B cell (primary cell): ENCODE data around the gene SEMA4C. TPM values are rescaled to one million over a fixed set of nuclear protein-coding genes. Genes with fewer than 3 reads are reported as not detected.

Experiments used
- ATAC-seq: fragments of 200-7000 bp; cut with Tn5 transposase; one replicate; pipeline ENCODE4 v1.10.0; 2021; ENCODE audit warnings: low read depth, mild to moderate bottlenecking, moderate number of reproducible peaks, moderate library complexity
- CTCF ChIA-PET: fragments of 350-600 bp; sonication (Branson Sonifier 250); formaldehyde crosslinking; loops from one replicate; lab custom pipeline; 2021; ENCODE audit warnings: antibody characterized with exemption, inconsistent platforms; lab: Charles Lee
- POLR2A ChIA-PET: fragments of 350-600 bp; sonication (Branson Sonifier 250); formaldehyde crosslinking; loops from one replicate; lab custom pipeline; 2021; ENCODE audit warnings: antibody characterized with exemption; lab: Charles Lee
- DNase-seq: peaks from one replicate; pipeline ENCODE4 v3.0.0; 2013
- H2AFZ ChIP-seq: 2 replicates; pipeline ENCODE4 v1.6.1; 2012; ENCODE audit warnings: mild to moderate bottlenecking, low read depth, low read length; ENCODE audit not compliant: insufficient read depth, poor library complexity, severe bottlenecking
- H3K27ac ChIP-seq, 2 donors: 1 replicate in 1 of 2; 2 replicates in 1 of 2; pipeline ENCODE4 v1.5.1; 2012 to 2013; ENCODE audit warnings: low read length in 2 of 2, mild to moderate bottlenecking in 2 of 2, moderate library complexity in 1 of 2
- H3K27me3 ChIP-seq, 4 experiments: fragments of 200-600 bp in 1 of 4; sonication (generic) in 1 of 4; replicated peaks in 1 of 4; 1 replicate in 2 of 4; 2 replicates in 2 of 4; pipeline versions ENCODE4 v1.6.1 to v1.7.0; 2013 to 2016; ENCODE audit warnings: low read length in 3 of 4, mild to moderate bottlenecking in 2 of 4, mixed read lengths in 1 of 4, moderate library complexity in 1 of 4; ENCODE audit not compliant: insufficient read depth in 4 of 4, control insufficient read depth in 3 of 4; ENCODE audit errors: control extremely low read depth in 1 of 4
- H3K36me3 ChIP-seq, 2 experiments: replicated peaks in 1 of 2; 1 replicate in 1 of 2; 2 replicates in 1 of 2; pipeline versions ENCODE4 v1.6.1 to v1.7.1; 2013; ENCODE audit warnings: low read length in 1 of 2; ENCODE audit not compliant: insufficient read depth in 2 of 2, control insufficient read depth in 1 of 2; ENCODE audit errors: control extremely low read depth in 1 of 2, extremely low read depth in 1 of 2
- H3K4me1 ChIP-seq, 2 donors: fragments of 200-600 bp in 1 of 2; sonication (generic) in 1 of 2; 1 replicate in 1 of 2; 2 replicates in 1 of 2; pipeline versions ENCODE4 v1.5.1 to v1.6.1; 2013 to 2017; ENCODE audit warnings: low read length in 2 of 2; ENCODE audit not compliant: control insufficient read depth in 2 of 2, insufficient read depth in 2 of 2
- H3K4me2 ChIP-seq: replicated peaks from 2 replicates; pipeline ENCODE3; 2012; ENCODE audit warnings: mild to moderate bottlenecking, low read depth, low read length; ENCODE audit not compliant: poor library complexity, severe bottlenecking
- H3K4me3 ChIP-seq, 5 experiments: fragments of 200-600 bp in 1 of 5; sonication (generic) in 1 of 5; 1 replicate in 3 of 5; 2 replicates in 2 of 5; pipeline versions ENCODE4 v1.5.1 to v1.7.0; 2011 to 2016; ENCODE audit warnings: low read length in 4 of 5, mild to moderate bottlenecking in 4 of 5, low read depth in 2 of 5, control low read depth in 1 of 5, moderate library complexity in 1 of 5; ENCODE audit not compliant: insufficient read depth in 1 of 5; ENCODE audit errors: control extremely low read depth in 1 of 5, extremely low read depth in 1 of 5
- H3K79me2 ChIP-seq: fragments of 200-600 bp; sonication (generic); one replicate; pipeline ENCODE4 v1.6.0; 2016; ENCODE audit warnings: low read length; ENCODE audit not compliant: control insufficient read depth, insufficient read depth
- H3K9ac ChIP-seq: fragments of 200-600 bp; sonication (generic); 2 replicates; pipeline ENCODE4 v1.6.1; 2017; ENCODE audit warnings: mild to moderate bottlenecking, low read length, moderate library complexity
- H3K9me3 ChIP-seq, 3 donors: one replicate each; pipeline versions ENCODE4 v1.6.1 to v1.7.1; 2013; ENCODE audit warnings: low read length in 2 of 3; ENCODE audit not compliant: control insufficient read depth in 2 of 3, insufficient read depth in 1 of 3; ENCODE audit errors: control extremely low read depth in 1 of 3
- H4K20me1 ChIP-seq: 2 replicates; pipeline ENCODE4 v1.6.0; 2012; ENCODE audit warnings: mild to moderate bottlenecking, low read length; ENCODE audit not compliant: insufficient read depth, control insufficient read depth, poor library complexity, severe bottlenecking
- H3K27ac Mint-ChIP-seq: one replicate; pipeline ENCODE4 v1.8.0; 2021; ENCODE audit warnings: mixed read lengths
- H3K27me3 Mint-ChIP-seq: one replicate; pipeline ENCODE4 v1.8.0; 2021; ENCODE audit warnings: mixed read lengths
- H3K4me1 Mint-ChIP-seq: one replicate; pipeline ENCODE4 v1.8.0; 2021; ENCODE audit warnings: mixed read lengths
- H3K4me3 Mint-ChIP-seq: one replicate; pipeline ENCODE4 v1.8.0; 2021; ENCODE audit warnings: mixed read lengths
- H3K9me3 Mint-ChIP-seq: one replicate; pipeline ENCODE4 v1.8.0; 2022; ENCODE audit warnings: mixed read lengths; ENCODE audit not compliant: insufficient read depth
- EZH2 ChIP-seq: IDR thresholded peaks from 2 replicates; pipeline ENCODE4 v1.6.1; 2012; ENCODE audit warnings: borderline replicate concordance, low read depth, mild to moderate bottlenecking, moderate library complexity, low read length; ENCODE audit not compliant: insufficient read depth, poor library complexity, severe bottlenecking
- WGBS: methylation state at CpG from one replicate; pipeline ENCODE4 v1.1.5; 2013; ENCODE audit warnings: missing lambda C conversion rate; ENCODE audit not compliant: insufficient coverage; 5-methylcytosine and 5-hydroxymethylcytosine counted together
- intact Hi-C: fragments of 100-400 bp; cut with micrococcal nuclease; formaldehyde crosslinking; loops from one replicate; pipeline ENCODE4 v1.10.0; 2022
- polyA plus RNA-seq: library from polyadenylated mRNA; depleted of rRNA; stranded (reverse); fragments of >200 nt; gene quantifications from 2 replicates; pipeline ENCODE4 v1.2.3, GENCODE V29; 2012
- total RNA-seq, 2 donors: library from RNA; stranded (reverse); fragments of 120-200 nt in 1 of 2; gene quantifications; 1 replicate in 1 of 2; 2 replicates in 1 of 2; pipeline versions ENCODE4 v1.2.3 to v1.2.4, GENCODE V29; 2013 to 2022
- TF ChIP-seq, protein P1 (sequence below): fragments of 200-600 bp; IDR thresholded peaks from one replicate; pipeline ENCODE4 v1.8.0; 2022; ENCODE audit warnings: antibody characterized with exemption, mild to moderate bottlenecking

Gene SEMA4C
- total and polyA plus RNA-seq, 2 donors (not counting 1 experiment from before 2014, with no cell fraction given): 0.28 to 0.94 TPM

DNA sequence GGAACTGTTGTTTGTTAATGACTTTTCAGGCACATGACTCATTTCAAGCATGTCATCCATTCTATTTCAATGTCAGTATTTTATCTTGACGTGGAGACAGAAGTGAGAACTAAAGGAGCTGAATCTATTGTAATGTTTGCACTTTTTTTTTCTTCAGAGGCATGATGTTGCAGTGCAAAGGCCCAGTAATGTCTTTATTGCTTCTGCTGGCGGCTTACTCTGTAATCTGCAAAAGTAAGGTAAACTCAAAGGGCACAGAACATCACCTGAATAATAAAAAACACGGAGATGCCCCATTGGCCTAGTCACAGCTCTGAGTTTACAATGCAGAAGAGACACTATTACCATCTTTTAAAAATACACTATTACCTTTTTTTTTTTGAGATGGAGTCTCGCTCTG is 56.2 kb downstream of the SEMA4C start:
- H3K9me3 Mint-ChIP-seq: no peaks in the 10 kb centered on the region
- Histone ChIP-seq H3K9me3 (no peaks in the 10 kb centered on the region), H3K9ac (no peak overlapping the region), H3K4me1 (peaks cover 21 to 22% of the 10 kb centered on the region in 2 donors), H3K4me2 (no peak overlapping the region), H4K20me1 (peaks cover 18% of the 10 kb centered on the region), H3K36me3 (peaks cover 0 to 28% of the 10 kb centered on the region in 2 experiments), H3K79me2 (peaks cover 18% of the 10 kb centered on the region), H3K4me3 (no peak overlapping the region), H3K27ac (no peak overlapping the region), H3K27me3 (no peaks in the 10 kb centered on the region), H2AFZ (no peak overlapping the region)
- TF ChIP-seq EZH2: no peak
- TF ChIP-seq, protein P1, sequence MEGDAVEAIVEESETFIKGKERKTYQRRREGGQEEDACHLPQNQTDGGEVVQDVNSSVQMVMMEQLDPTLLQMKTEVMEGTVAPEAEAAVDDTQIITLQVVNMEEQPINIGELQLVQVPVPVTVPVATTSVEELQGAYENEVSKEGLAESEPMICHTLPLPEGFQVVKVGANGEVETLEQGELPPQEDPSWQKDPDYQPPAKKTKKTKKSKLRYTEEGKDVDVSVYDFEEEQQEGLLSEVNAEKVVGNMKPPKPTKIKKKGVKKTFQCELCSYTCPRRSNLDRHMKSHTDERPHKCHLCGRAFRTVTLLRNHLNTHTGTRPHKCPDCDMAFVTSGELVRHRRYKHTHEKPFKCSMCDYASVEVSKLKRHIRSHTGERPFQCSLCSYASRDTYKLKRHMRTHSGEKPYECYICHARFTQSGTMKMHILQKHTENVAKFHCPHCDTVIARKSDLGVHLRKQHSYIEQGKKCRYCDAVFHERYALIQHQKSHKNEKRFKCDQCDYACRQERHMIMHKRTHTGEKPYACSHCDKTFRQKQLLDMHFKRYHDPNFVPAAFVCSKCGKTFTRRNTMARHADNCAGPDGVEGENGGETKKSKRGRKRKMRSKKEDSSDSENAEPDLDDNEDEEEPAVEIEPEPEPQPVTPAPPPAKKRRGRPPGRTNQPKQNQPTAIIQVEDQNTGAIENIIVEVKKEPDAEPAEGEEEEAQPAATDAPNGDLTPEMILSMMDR: no peak
- intact Hi-C loops: loop anchor here (2.0 kb wide), 1 partner anchor 13 kb away; no protein-coding TSS in a partner anchor
- WGBS: 100% methylated on average over 2 of the region's 4 CpGs
- peak overlapping the region; percentile 11 for H3K4me3 Mint-ChIP-seq
- peaks cover 31% of the 10 kb centered on the region for H3K4me1 Mint-ChIP-seq
- DNase-seq: no peak
- no peak overlapping the region for H3K27ac Mint-ChIP-seq
- ChIA-PET POLR2A (interaction anchor here (0.6 kb wide), 1 partner anchor 9 kb away, joined by 7 read pairs; no protein-coding TSS in a partner anchor), CTCF (interaction anchor here (0.7 to 1.6 kb wide), 4 partner anchors 10 to 137 kb away, joined by 3 to 6 read pairs (median 4); partner anchors contain the start of gene ANKRD39)
- no peaks in the 10 kb centered on the region for H3K27me3 Mint-ChIP-seq
- ATAC-seq: no peak

DNA sequence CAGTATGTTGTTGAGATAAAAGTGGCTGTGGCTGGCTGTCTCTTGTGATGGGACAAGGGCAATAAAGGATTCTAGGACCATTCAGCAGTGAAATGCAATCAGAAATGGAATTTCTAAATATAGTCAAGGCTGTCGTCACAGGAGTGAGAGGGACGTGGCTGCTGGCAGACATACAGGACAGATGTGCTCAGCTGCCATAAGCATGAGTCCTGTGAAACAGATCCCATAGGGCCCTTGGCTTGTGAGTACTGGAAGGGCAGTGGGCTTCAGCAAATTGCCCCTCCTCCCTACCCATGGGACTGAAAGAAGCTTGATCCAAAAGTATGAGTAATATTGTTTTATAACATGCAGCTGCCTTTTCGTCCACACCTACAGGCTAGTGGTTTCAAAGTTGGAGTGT is 58.0 kb downstream of the SEMA4C start:
- TF ChIP-seq EZH2: no peak
- TF ChIP-seq, protein P1: no peak
- Histone ChIP-seq H3K36me3 (peaks cover 0 to 29% of the 10 kb centered on the region in 2 experiments), H3K27ac (no peak overlapping the region), H3K4me3 (no peak overlapping the region), H2AFZ (no peak overlapping the region), H3K9ac (no peak overlapping the region), H3K4me2 (no peak overlapping the region), H3K79me2 (peaks cover 1% of the 10 kb centered on the region), H4K20me1 (peaks cover under 1% of the 10 kb centered on the region), H3K27me3 (no peaks in the 10 kb centered on the region), H3K9me3 (no peaks in the 10 kb centered on the region), H3K4me1 (peaks cover 13 to 17% of the 10 kb centered on the region in 2 donors)
- no peaks in the 10 kb centered on the region for H3K9me3 Mint-ChIP-seq
- peaks cover 25% of the 10 kb centered on the region for H3K4me1 Mint-ChIP-seq
- DNase-seq (no peak), ATAC-seq (no peak)
- peak overlapping the region; percentile 38 for H3K27ac Mint-ChIP-seq
- no peak overlapping the region for H3K4me3 Mint-ChIP-seq
- intact Hi-C loops: no loop called here
- CTCF ChIA-PET: no interaction called here
- WGBS: 80% methylated on average over 2 of the region's 3 CpGs
- POLR2A ChIA-PET: interaction anchor here (1.1 kb wide), 1 partner anchor 37 kb away, joined by 8 read pairs; no protein-coding TSS in a partner anchor
- no peaks in the 10 kb centered on the region for H3K27me3 Mint-ChIP-seq
